Measurements from ENCODE around the gene FAR2. TPM values are rescaled to one million over a fixed set of nuclear protein-coding genes. Genes with fewer than 3 reads are reported as not detected.
A peak's percentile ranks its signal among the peaks of the same experiment; 100 is the strongest.

Gene FAR2
- polyA plus RNA-seq, 3 donors: 14.8 to 38.0 (median 35.8) TPM

DNA sequence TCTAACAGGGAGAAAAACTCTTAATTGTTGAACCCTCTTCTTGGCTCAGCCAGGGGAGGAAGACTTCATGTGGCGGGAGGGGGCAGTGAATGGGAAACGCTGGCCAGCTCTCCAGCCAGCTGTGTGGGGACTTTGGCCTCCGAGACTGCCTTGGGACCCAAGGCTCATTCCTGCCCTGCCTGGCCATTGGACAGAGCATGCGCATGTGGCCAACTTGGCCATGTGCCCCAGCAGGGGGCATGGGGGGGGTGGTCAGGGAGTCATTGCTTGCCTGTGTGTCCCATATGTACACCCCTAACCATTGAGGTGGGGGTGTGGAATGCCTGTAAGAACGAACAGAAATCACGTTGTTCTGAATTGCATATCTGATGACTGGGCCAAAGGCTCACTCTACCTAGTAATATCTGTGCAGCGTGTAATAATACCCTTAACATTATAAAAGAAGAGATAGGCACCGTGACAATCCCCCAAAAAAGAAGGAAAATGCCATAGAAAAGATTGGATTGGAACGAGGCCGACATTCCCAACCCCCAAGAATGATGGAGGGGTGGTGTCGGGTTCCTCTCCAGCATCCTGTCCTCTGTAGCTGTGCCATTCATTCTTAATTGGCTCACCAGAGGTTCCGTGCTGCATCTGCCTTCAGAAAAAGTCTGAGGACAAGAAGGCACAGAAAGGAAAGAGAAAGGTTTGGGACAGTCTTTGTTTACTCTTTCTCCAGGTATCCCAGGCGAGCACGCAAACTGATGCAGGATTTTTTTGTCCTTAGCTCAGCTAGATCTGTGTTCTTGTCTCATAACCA is 3.5 kb upstream of the FAR2 start:
- H3K4me1 Mint-ChIP-seq: peaks cover 16% of the 10 kb centered on the region
- H3K27ac Mint-ChIP-seq: no peak overlapping the region
- no peaks in the 10 kb centered on the region for H3K9me3 ChIP-seq (replicated peaks in 1 of 2; ENCODE audit: control insufficient read depth in 1 of 2, insufficient read depth in 1 of 2, low read length in 2 of 2)
- H3K27me3 ChIP-seq (ENCODE audit: control insufficient read depth in 2 of 2, insufficient read depth in 2 of 2, low read length in 2 of 2): no peaks in the 10 kb centered on the region
- H3K4me3 Mint-ChIP-seq: peak overlapping the region in 1 of 2 donors; percentile 31
- TF ChIP-seq, protein P1, sequence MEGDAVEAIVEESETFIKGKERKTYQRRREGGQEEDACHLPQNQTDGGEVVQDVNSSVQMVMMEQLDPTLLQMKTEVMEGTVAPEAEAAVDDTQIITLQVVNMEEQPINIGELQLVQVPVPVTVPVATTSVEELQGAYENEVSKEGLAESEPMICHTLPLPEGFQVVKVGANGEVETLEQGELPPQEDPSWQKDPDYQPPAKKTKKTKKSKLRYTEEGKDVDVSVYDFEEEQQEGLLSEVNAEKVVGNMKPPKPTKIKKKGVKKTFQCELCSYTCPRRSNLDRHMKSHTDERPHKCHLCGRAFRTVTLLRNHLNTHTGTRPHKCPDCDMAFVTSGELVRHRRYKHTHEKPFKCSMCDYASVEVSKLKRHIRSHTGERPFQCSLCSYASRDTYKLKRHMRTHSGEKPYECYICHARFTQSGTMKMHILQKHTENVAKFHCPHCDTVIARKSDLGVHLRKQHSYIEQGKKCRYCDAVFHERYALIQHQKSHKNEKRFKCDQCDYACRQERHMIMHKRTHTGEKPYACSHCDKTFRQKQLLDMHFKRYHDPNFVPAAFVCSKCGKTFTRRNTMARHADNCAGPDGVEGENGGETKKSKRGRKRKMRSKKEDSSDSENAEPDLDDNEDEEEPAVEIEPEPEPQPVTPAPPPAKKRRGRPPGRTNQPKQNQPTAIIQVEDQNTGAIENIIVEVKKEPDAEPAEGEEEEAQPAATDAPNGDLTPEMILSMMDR (IDR thresholded peaks at IDR 0.05): no peak
- H3K27ac ChIP-seq (ENCODE audit: low read depth in 1 of 2, low read length in 2 of 2): no peak overlapping the region
- no peak overlapping the region for H3K9ac ChIP-seq (ENCODE audit: insufficient read depth, low read length, poor library complexity, severe bottlenecking)
- no peaks in the 10 kb centered on the region for H3K36me3 ChIP-seq (replicated peaks in 1 of 2; ENCODE audit: control insufficient read depth in 1 of 2, insufficient read depth in 2 of 2, low read length in 2 of 2)
- intact Hi-C loops (cut with micrococcal nuclease): no loop called here
- H3K9me3 Mint-ChIP-seq: peaks cover 0 to 7% (median 4%) of the 10 kb centered on the region in 7 donors
- no peak overlapping the region for H3K4me2 ChIP-seq (replicated peaks; ENCODE audit: extremely low read depth, low read length, poor library complexity, severe bottlenecking)
- no peaks in the 10 kb centered on the region for H4K20me1 ChIP-seq (ENCODE audit: insufficient read depth, low read length)
- peaks cover 2 to 4% (median 3%) of the 10 kb centered on the region in 3 donors for H3K27me3 Mint-ChIP-seq (ENCODE audit: low read depth in 3 of 3)
- no peak for DNase-seq
- H3K4me3 ChIP-seq (replicated peaks in 1 of 3; ENCODE audit: low read depth in 2 of 3, low read length in 3 of 3): no peak overlapping the region
- peaks cover 25% of the 10 kb centered on the region for H3K79me2 ChIP-seq (ENCODE audit: insufficient read depth, low read length)
- no peak overlapping the region for H2AFZ ChIP-seq (ENCODE audit: insufficient read depth, low read depth, low read length, poor library complexity, severe bottlenecking)
- no peaks in the 10 kb centered on the region for H3K36me3 Mint-ChIP-seq
- WGBS (ENCODE audit: insufficient coverage): 100% methylated on average over 6 of the region's 14 CpGs
- peaks cover 16 to 21% of the 10 kb centered on the region in 2 donors for H3K4me1 ChIP-seq (ENCODE audit: control insufficient read depth in 1 of 2, insufficient read depth in 2 of 2, low read length in 2 of 2)

DNA sequence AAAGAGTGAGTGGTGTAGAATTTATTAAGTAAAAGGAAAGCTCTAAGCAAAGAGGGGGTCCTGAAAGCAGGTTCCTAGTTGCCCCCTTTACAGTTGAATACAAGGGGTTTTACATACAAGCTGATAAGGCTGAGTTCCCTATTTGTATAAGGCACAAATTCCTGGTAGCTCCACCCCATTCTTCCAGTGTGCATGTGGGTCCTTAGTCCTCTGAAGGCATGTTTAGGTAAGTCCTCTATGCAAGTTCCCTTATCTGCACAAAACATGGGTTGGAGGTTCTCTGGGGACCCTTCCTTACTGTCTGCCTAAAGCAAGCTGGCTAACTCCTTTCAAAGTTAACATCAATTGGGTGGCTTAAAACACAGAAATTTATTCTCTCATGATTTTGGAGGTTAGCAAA is 2.9 kb upstream of the FAR2 start:
- no peaks in the 10 kb centered on the region for H4K20me1 ChIP-seq (ENCODE audit: insufficient read depth, low read length)
- peaks cover 21% of the 10 kb centered on the region for H3K4me1 Mint-ChIP-seq

More for the DNA sequence above, 2.9 kb upstream of the FAR2 start:
- Mint-ChIP-seq H3K4me3 (no peak overlapping the region), H3K27ac (no peak overlapping the region), H3K9me3 (peaks cover 0 to 3% (median under 1%) of the 10 kb centered on the region in 7 donors), H3K27me3 (ENCODE audit: low read depth in 3 of 3) (peaks cover 2 to 4% (median 3%) of the 10 kb centered on the region in 3 donors), H3K36me3 (peaks cover 0 to 1% of the 10 kb centered on the region in 2 donors)
- Histone ChIP-seq H2AFZ (ENCODE audit: insufficient read depth, low read depth, low read length, poor library complexity, severe bottlenecking) (no peak overlapping the region), H3K4me1 (ENCODE audit: control insufficient read depth in 1 of 2, insufficient read depth in 2 of 2, low read length in 2 of 2) (peaks cover 21 to 27% of the 10 kb centered on the region in 2 donors), H3K9me3 (replicated peaks in 1 of 2; ENCODE audit: control insufficient read depth in 1 of 2, insufficient read depth in 1 of 2, low read length in 2 of 2) (no peaks in the 10 kb centered on the region), H3K9ac (ENCODE audit: insufficient read depth, low read length, poor library complexity, severe bottlenecking) (no peak overlapping the region), H3K27ac (ENCODE audit: low read depth in 1 of 2, low read length in 2 of 2) (no peak overlapping the region), H3K4me2 (replicated peaks; ENCODE audit: extremely low read depth, low read length, poor library complexity, severe bottlenecking) (no peak overlapping the region), H3K4me3 (replicated peaks in 1 of 3; ENCODE audit: low read depth in 2 of 3, low read length in 3 of 3) (no peak overlapping the region), H3K79me2 (ENCODE audit: insufficient read depth, low read length) (peaks cover 30% of the 10 kb centered on the region), H3K36me3 (replicated peaks in 1 of 2; ENCODE audit: control insufficient read depth in 1 of 2, insufficient read depth in 2 of 2, low read length in 2 of 2) (no peaks in the 10 kb centered on the region), H3K27me3 (ENCODE audit: control insufficient read depth in 2 of 2, insufficient read depth in 2 of 2, low read length in 2 of 2) (no peaks in the 10 kb centered on the region)
- DNase-seq: no peak
- TF ChIP-seq, protein P1 (IDR thresholded peaks at IDR 0.05): no peak
- intact Hi-C loops (cut with micrococcal nuclease): no loop called here

All from CD14-positive monocyte (primary cell).